ENCODE measurements around the gene RBM41. TPM values are rescaled to one million over a fixed set of nuclear protein-coding genes. Genes with fewer than 3 reads are reported as not detected.

Gene RBM41
- total RNA-seq, 5 donors from 2014 or later (not counting 1 experiment from before 2014, with no cell fraction given), result 13.4 to 26.2 (median 18.9) TPM

- ATAC-seq (replicated peaks in 1 of 4) (no peak), DNase-seq (no peak)
- Histone ChIP-seq H3K4me3 (ENCODE audit: control insufficient read depth in 1 of 2, extremely low read depth in 1 of 2, low read length in 1 of 2) (no peak overlapping the region), H3K9me3 (no peaks in the 10 kb centered on the region), H3K4me1 (ENCODE audit: control insufficient read depth in 1 of 2, extremely low read depth in 1 of 2, insufficient read depth in 2 of 2, low read length in 2 of 2) (no peaks in the 10 kb centered on the region), H3K27ac (ENCODE audit: low read length) (no peak overlapping the region), H3K36me3 (ENCODE audit: control insufficient read depth in 2 of 2, extremely low read depth in 1 of 2, insufficient read depth in 1 of 2, low read length in 1 of 2) (no peaks in the 10 kb centered on the region), H3K27me3 (replicated peaks in 1 of 2; ENCODE audit: control insufficient read depth in 2 of 2, extremely low read depth in 1 of 2, insufficient read depth in 2 of 2, low read length in 1 of 2) (no peaks in the 10 kb centered on the region)
- Mint-ChIP-seq H3K9me3 (peaks cover 3 to 5% (median 4%) of the 10 kb centered on the region in 3 donors), H3K36me3 (peaks cover 4% of the 10 kb centered on the region), H3K27ac (no peak overlapping the region), H3K4me1 (no peaks in the 10 kb centered on the region), H3K27me3 (peaks cover 0 to 13% of the 10 kb centered on the region in 2 donors), H3K4me3 (no peak overlapping the region)
- WGBS (ENCODE audit: insufficient coverage), result no CpG with 5 or more reads among the region's 3 CpGs
- ChIA-PET CTCF (no interaction called here), POLR2A (no interaction called here)
Measured at GRCh38 chrX:107054978-107055377, 63.6 kb downstream of the RBM41 start.

- 60% methylated on average over 1 of the region's 6 CpGs for WGBS (ENCODE audit: insufficient coverage)
- no peak overlapping the region for H3K4me3 ChIP-seq (ENCODE audit: control insufficient read depth in 1 of 2, extremely low read depth in 1 of 2, low read length in 1 of 2)
- Mint-ChIP-seq H3K27me3 (peaks cover 6 to 21% of the 10 kb centered on the region in 2 donors), H3K36me3 (no peaks in the 10 kb centered on the region), H3K27ac (no peak overlapping the region), H3K4me1 (no peaks in the 10 kb centered on the region), H3K4me3 (no peak overlapping the region), H3K9me3 (peaks cover 0 to 4% (median 3%) of the 10 kb centered on the region in 3 donors)
- DNase-seq, result no peak
- H3K4me1 ChIP-seq (ENCODE audit: control insufficient read depth in 1 of 2, extremely low read depth in 1 of 2, insufficient read depth in 2 of 2, low read length in 2 of 2), result no peaks in the 10 kb centered on the region
- H3K27me3 ChIP-seq (replicated peaks in 1 of 2; ENCODE audit: control insufficient read depth in 2 of 2, extremely low read depth in 1 of 2, insufficient read depth in 2 of 2, low read length in 1 of 2), result no peaks in the 10 kb centered on the region
- ChIA-PET CTCF (no interaction called here), POLR2A (no interaction called here)
- no peaks in the 10 kb centered on the region for H3K9me3 ChIP-seq
- H3K27ac ChIP-seq (ENCODE audit: low read length), result no peak overlapping the region
- no peak for ATAC-seq (replicated peaks in 1 of 4)
- H3K36me3 ChIP-seq (ENCODE audit: control insufficient read depth in 2 of 2, extremely low read depth in 1 of 2, insufficient read depth in 1 of 2, low read length in 1 of 2), result no peaks in the 10 kb centered on the region
Measured at GRCh38 chrX:107050195-107050709, 68.4 kb downstream of the RBM41 start.

- no peak overlapping the region for H3K27ac Mint-ChIP-seq
- no peak overlapping the region for H3K4me3 Mint-ChIP-seq
- DNase-seq (no peak), ATAC-seq (replicated peaks in 1 of 4) (no peak)
- H3K4me1 Mint-ChIP-seq, result no peaks in the 10 kb centered on the region
- H3K27me3 Mint-ChIP-seq, result peaks cover 6 to 17% of the 10 kb centered on the region in 2 donors
- POLR2A ChIA-PET, result no interaction called here
- H3K27me3 ChIP-seq (replicated peaks in 1 of 2; ENCODE audit: control insufficient read depth in 2 of 2, extremely low read depth in 1 of 2, insufficient read depth in 2 of 2, low read length in 1 of 2), result no peaks in the 10 kb centered on the region
- no peak overlapping the region for H3K27ac ChIP-seq (ENCODE audit: low read length)
- CTCF ChIA-PET, result no interaction called here
- no peaks in the 10 kb centered on the region for H3K9me3 Mint-ChIP-seq
- no peak overlapping the region for H3K4me3 ChIP-seq (ENCODE audit: control insufficient read depth in 1 of 2, extremely low read depth in 1 of 2, low read length in 1 of 2)
- H3K36me3 ChIP-seq (ENCODE audit: control insufficient read depth in 2 of 2, extremely low read depth in 1 of 2, insufficient read depth in 1 of 2, low read length in 1 of 2), result no peaks in the 10 kb centered on the region
- no peaks in the 10 kb centered on the region for H3K36me3 Mint-ChIP-seq
- H3K4me1 ChIP-seq (ENCODE audit: control insufficient read depth in 1 of 2, extremely low read depth in 1 of 2, insufficient read depth in 2 of 2, low read length in 2 of 2), result no peaks in the 10 kb centered on the region
- WGBS (ENCODE audit: insufficient coverage), result no CpG with 5 or more reads among the region's 1 CpG
- no peaks in the 10 kb centered on the region for H3K9me3 ChIP-seq
Measured at GRCh38 chrX:107047622-107048021, 71.0 kb downstream of the RBM41 start.

GRCh38 chrX:107029752-107030151 lies 88.9 kb downstream of the RBM41 start:
- ChIA-PET POLR2A (interaction anchor here in 1 of 2 donors (0.7 kb wide), 1 partner anchor 284 kb away, joined by 5 read pairs; no protein-coding TSS in a partner anchor), CTCF (no interaction called here)
- Histone ChIP-seq H3K4me3 (ENCODE audit: control insufficient read depth in 1 of 2, extremely low read depth in 1 of 2, low read length in 1 of 2) (no peak overlapping the region), H3K4me1 (ENCODE audit: control insufficient read depth in 1 of 2, extremely low read depth in 1 of 2, insufficient read depth in 2 of 2, low read length in 2 of 2) (no peaks in the 10 kb centered on the region), H3K9me3 (no peaks in the 10 kb centered on the region), H3K36me3 (ENCODE audit: control insufficient read depth in 2 of 2, extremely low read depth in 1 of 2, insufficient read depth in 1 of 2, low read length in 1 of 2) (no peaks in the 10 kb centered on the region), H3K27ac (ENCODE audit: low read length) (no peak overlapping the region), H3K27me3 (replicated peaks in 1 of 2; ENCODE audit: control insufficient read depth in 2 of 2, extremely low read depth in 1 of 2, insufficient read depth in 2 of 2, low read length in 1 of 2) (no peaks in the 10 kb centered on the region)
- Mint-ChIP-seq H3K4me3 (no peak overlapping the region), H3K9me3 (no peaks in the 10 kb centered on the region), H3K27ac (no peak overlapping the region), H3K27me3 (peaks cover 3 to 35% of the 10 kb centered on the region in 2 donors), H3K4me1 (no peaks in the 10 kb centered on the region), H3K36me3 (no peaks in the 10 kb centered on the region)
- ATAC-seq (replicated peaks in 1 of 4) (no peak), DNase-seq (no peak)
- WGBS (ENCODE audit: insufficient coverage), result no CpG with 5 or more reads among the region's 1 CpG

GRCh38 chrX:107025545-107025944 lies 93.1 kb downstream of the RBM41 start:
- ATAC-seq (replicated peaks in 1 of 4), result no peak
- Mint-ChIP-seq H3K4me3 (no peak overlapping the region), H3K27ac (no peak overlapping the region), H3K27me3 (peaks cover 0 to 31% of the 10 kb centered on the region in 2 donors), H3K9me3 (no peaks in the 10 kb centered on the region), H3K4me1 (no peaks in the 10 kb centered on the region), H3K36me3 (no peaks in the 10 kb centered on the region)
- CTCF ChIA-PET, result interaction anchor here in 1 of 2 donors (1.1 kb wide), 1 partner anchor 869 kb away, joined by 3 read pairs; no protein-coding TSS in a partner anchor
- WGBS (ENCODE audit: insufficient coverage), result 40% methylated on average over 1 of the region's 2 CpGs
- Histone ChIP-seq H3K4me1 (ENCODE audit: control insufficient read depth in 1 of 2, extremely low read depth in 1 of 2, insufficient read depth in 2 of 2, low read length in 2 of 2) (no peaks in the 10 kb centered on the region), H3K9me3 (no peaks in the 10 kb centered on the region), H3K4me3 (ENCODE audit: control insufficient read depth in 1 of 2, extremely low read depth in 1 of 2, low read length in 1 of 2) (no peak overlapping the region), H3K27ac (ENCODE audit: low read length) (no peak overlapping the region), H3K36me3 (ENCODE audit: control insufficient read depth in 2 of 2, extremely low read depth in 1 of 2, insufficient read depth in 1 of 2, low read length in 1 of 2) (no peaks in the 10 kb centered on the region), H3K27me3 (replicated peaks in 1 of 2; ENCODE audit: control insufficient read depth in 2 of 2, extremely low read depth in 1 of 2, insufficient read depth in 2 of 2, low read length in 1 of 2) (no peaks in the 10 kb centered on the region)
- POLR2A ChIA-PET, result no interaction called here
- peak in 1 of 35 experiments; percentile 27 for DNase-seq

- no peak for DNase-seq
- H3K9me3 Mint-ChIP-seq, result no peaks in the 10 kb centered on the region
- WGBS (ENCODE audit: insufficient coverage), result no CpG with 5 or more reads among the region's 1 CpG
- no peak for ATAC-seq (replicated peaks in 1 of 4)
- CTCF ChIA-PET, result no interaction called here
- Histone ChIP-seq H3K9me3 (no peaks in the 10 kb centered on the region), H3K36me3 (ENCODE audit: control insufficient read depth in 2 of 2, extremely low read depth in 1 of 2, insufficient read depth in 1 of 2, low read length in 1 of 2) (no peaks in the 10 kb centered on the region), H3K4me1 (ENCODE audit: control insufficient read depth in 1 of 2, extremely low read depth in 1 of 2, insufficient read depth in 2 of 2, low read length in 2 of 2) (no peaks in the 10 kb centered on the region), H3K27me3 (replicated peaks in 1 of 2; ENCODE audit: control insufficient read depth in 2 of 2, extremely low read depth in 1 of 2, insufficient read depth in 2 of 2, low read length in 1 of 2) (no peaks in the 10 kb centered on the region), H3K27ac (ENCODE audit: low read length) (no peak overlapping the region), H3K4me3 (ENCODE audit: control insufficient read depth in 1 of 2, extremely low read depth in 1 of 2, low read length in 1 of 2) (no peak overlapping the region)
- no peaks in the 10 kb centered on the region for H3K36me3 Mint-ChIP-seq
- H3K27ac Mint-ChIP-seq, result no peak overlapping the region
- no peaks in the 10 kb centered on the region for H3K4me1 Mint-ChIP-seq
- H3K27me3 Mint-ChIP-seq, result peaks cover 0 to 6% of the 10 kb centered on the region in 2 donors
- no peak overlapping the region for H3K4me3 Mint-ChIP-seq
- POLR2A ChIA-PET, result no interaction called here
Measured at GRCh38 chrX:107014936-107015335, 103.7 kb downstream of the RBM41 start.

Measured in T-cell (primary cell).